MM.1S (cell line): ENCODE data around the gene SUGP2.

Source experiments
- DNase-seq: peaks from one replicate; pipeline ENCODE4 v3.0.0-alpha.2; 2015
- H2AFZ ChIP-seq: fragments of 300-600 bp; sonication (generic); 2 replicates; pipeline ENCODE4 v1.6.0; 2016; ENCODE audit warnings: antibody characterized with exemption, low read length
- H3F3A ChIP-seq: fragments of 300-600 bp; sonication (generic); 2 replicates; pipeline ENCODE4 v1.6.1; 2016; ENCODE audit warnings: mild to moderate bottlenecking, antibody characterized with exemption, low read length, moderate library complexity, mixed read lengths; ENCODE audit not compliant: insufficient read depth
- H3K27ac ChIP-seq: fragments of 300-600 bp; sonication (generic); 2 replicates; pipeline ENCODE4 v1.5.1; 2016; ENCODE audit warnings: mild to moderate bottlenecking, low read length
- H3K27me3 ChIP-seq: fragments of 300-600 bp; sonication (generic); replicated peaks from 2 replicates; pipeline ENCODE4 v1.6.0; 2016; ENCODE audit warnings: low read length; ENCODE audit not compliant: insufficient read depth
- H3K36me3 ChIP-seq: fragments of 300-600 bp; sonication (generic); replicated peaks from 2 replicates; pipeline ENCODE4 v1.6.1; 2016; ENCODE audit warnings: mild to moderate bottlenecking, low read length, mixed read lengths; ENCODE audit not compliant: insufficient read depth
- H3K4me1 ChIP-seq: fragments of 300-600 bp; sonication (generic); 2 replicates; pipeline ENCODE4 v1.6.1; 2016; ENCODE audit warnings: low read length, mixed read lengths
- H3K4me2 ChIP-seq: fragments of 300-600 bp; sonication (generic); 2 replicates; pipeline ENCODE4 v1.6.0; 2016; ENCODE audit warnings: low read depth, low read length
- H3K4me3 ChIP-seq: fragments of 300-600 bp; sonication (generic); 2 replicates; pipeline ENCODE4 v1.5.1; 2016; ENCODE audit warnings: low read length, mixed read lengths
- H3K79me2 ChIP-seq: fragments of 300-600 bp; sonication (generic); 2 replicates; pipeline ENCODE4 v1.6.1; 2016; ENCODE audit warnings: mixed run types, low read length, mixed read lengths
- H3K9ac ChIP-seq: fragments of 300-600 bp; sonication (generic); 2 replicates; pipeline ENCODE4 v1.6.1; 2016; ENCODE audit warnings: low read length, mixed read lengths
- H3K9me2 ChIP-seq: fragments of 300-600 bp; sonication (generic); replicated peaks from 2 replicates; pipeline ENCODE4 v1.6.1; 2016; ENCODE audit warnings: mild to moderate bottlenecking, low read length, mixed read lengths; ENCODE audit not compliant: insufficient read depth
- H3K9me3 ChIP-seq: fragments of 300-600 bp; sonication (generic); replicated peaks from 2 replicates; pipeline ENCODE4 v1.6.1; 2016; ENCODE audit warnings: mild to moderate bottlenecking, low read length, mixed read lengths; ENCODE audit not compliant: insufficient read depth
- H4K20me1 ChIP-seq: fragments of 300-600 bp; sonication (generic); 2 replicates; pipeline ENCODE4 v1.6.1; 2016; ENCODE audit warnings: mild to moderate bottlenecking, low read length, moderate library complexity, mixed read lengths; ENCODE audit not compliant: insufficient read depth
- CTCF ChIP-seq: fragments of 300-600 bp; sonication (generic); IDR thresholded peaks from 2 replicates; pipeline ENCODE4 v1.5.1; 2016; ENCODE audit warnings: antibody characterized with exemption, low read length, mixed read lengths
- EZH2 ChIP-seq: fragments of 300-600 bp; sonication (generic); optimal IDR thresholded peaks from 2 replicates; pipeline ENCODE3; 2017; ENCODE audit warnings: low read depth, mild to moderate bottlenecking, antibody characterized with exemption, low read length, mixed read lengths
- EZH2phosphoT487 ChIP-seq: fragments of 300-600 bp; sonication (generic); IDR thresholded peaks from 2 replicates; pipeline ENCODE4 v1.6.1; 2018; ENCODE audit warnings: antibody characterized with exemption, low read length

SUGP2 gene

GRCh38 chr19:19021115-19021514 is 12.2 kb downstream of the SUGP2 start:
- Histone ChIP-seq H3K27ac (no peak overlapping the region), H3K4me1 (no peaks in the 10 kb centered on the region), H4K20me1 (peaks cover 5% of the 10 kb centered on the region; the same call in 1 of the 2 replicates), H3K4me2 (no peak overlapping the region), H3K9me2 (no peaks in the 10 kb centered on the region), H3K4me3 (no peak overlapping the region), H3K27me3 (no peaks in the 10 kb centered on the region), H2AFZ (no peak overlapping the region), H3K79me2 (peaks cover 83% of the 10 kb centered on the region), H3K9me3 (no peaks in the 10 kb centered on the region), H3K9ac (no peak overlapping the region), H3K36me3 (peaks cover 10% of the 10 kb centered on the region), H3F3A (no peaks in the 10 kb centered on the region)
- DNase-seq, result no peak
- TF ChIP-seq CTCF, result no peak
- TF ChIP-seq EZH2phosphoT487, result no peak
- TF ChIP-seq EZH2, result no peak

GRCh38 chr19:19010551-19010950 is 22.8 kb downstream of the SUGP2 start:
- no peak for DNase-seq
- no peak overlapping the region for H3K4me2 ChIP-seq

GRCh38 chr19:19009951-19010350 is 23.4 kb downstream of the SUGP2 start:
- DNase-seq, result no peak
- TF ChIP-seq CTCF, result no peak
- no peak for TF ChIP-seq EZH2phosphoT487
- TF ChIP-seq EZH2, result no peak

More at GRCh38 chr19:19010551-19010950, 22.8 kb downstream of the SUGP2 start:
- no peaks in the 10 kb centered on the region for H4K20me1 ChIP-seq
- no peaks in the 10 kb centered on the region for H3K4me1 ChIP-seq
- H3K9me3 ChIP-seq, result no peaks in the 10 kb centered on the region
- peaks cover 11% of the 10 kb centered on the region for H3K36me3 ChIP-seq
- H3K27ac ChIP-seq, result no peak overlapping the region
- no peaks in the 10 kb centered on the region for H3F3A ChIP-seq
- H3K9me2 ChIP-seq, result no peaks in the 10 kb centered on the region
- no peak overlapping the region for H2AFZ ChIP-seq
- H3K79me2 ChIP-seq, result peaks cover 30% of the 10 kb centered on the region
- no peaks in the 10 kb centered on the region for H3K27me3 ChIP-seq
- no peak overlapping the region for H3K9ac ChIP-seq
- H3K4me3 ChIP-seq, result no peak overlapping the region
- TF ChIP-seq CTCF (no peak), EZH2phosphoT487 (no peak), EZH2 (no peak)

More at GRCh38 chr19:19009951-19010350, 23.4 kb downstream of the SUGP2 start:
- H3K27ac ChIP-seq, result no peak overlapping the region
- no peaks in the 10 kb centered on the region for H3K4me1 ChIP-seq
- H3K9me3 ChIP-seq, result no peaks in the 10 kb centered on the region
- no peak overlapping the region for H3K4me2 ChIP-seq
- H3F3A ChIP-seq, result no peaks in the 10 kb centered on the region
- no peaks in the 10 kb centered on the region for H3K9me2 ChIP-seq
- no peak overlapping the region for H2AFZ ChIP-seq
- H3K4me3 ChIP-seq, result no peak overlapping the region
- no peak overlapping the region for H3K9ac ChIP-seq
- H3K79me2 ChIP-seq, result peaks cover 30% of the 10 kb centered on the region
- H4K20me1 ChIP-seq, result no peaks in the 10 kb centered on the region
- H3K27me3 ChIP-seq, result no peaks in the 10 kb centered on the region
- peaks cover 11% of the 10 kb centered on the region for H3K36me3 ChIP-seq
